AG09319 (cell line): ENCODE results near the gene CLDN25.
"Not testable (repeated sequence)": the region's sequence is repeated elsewhere in the genome, so short reads cannot be mapped to it uniquely, and the experiment has no call there.

Experiments used
- DNase-seq: peaks from one replicate; pipeline ENCODE4 v3.0.0-alpha.2; 2010; ENCODE audit warnings: low read depth; ENCODE audit errors: extremely low read depth
- TF ChIP-seq, protein P1 (sequence below): IDR thresholded peaks from 2 replicates; pipeline ENCODE4 v1.5.1; 2011; ENCODE audit warnings: low read depth, mild to moderate bottlenecking, inconsistent platforms, low read length, moderate library complexity

The CLDN25 gene

DNA sequence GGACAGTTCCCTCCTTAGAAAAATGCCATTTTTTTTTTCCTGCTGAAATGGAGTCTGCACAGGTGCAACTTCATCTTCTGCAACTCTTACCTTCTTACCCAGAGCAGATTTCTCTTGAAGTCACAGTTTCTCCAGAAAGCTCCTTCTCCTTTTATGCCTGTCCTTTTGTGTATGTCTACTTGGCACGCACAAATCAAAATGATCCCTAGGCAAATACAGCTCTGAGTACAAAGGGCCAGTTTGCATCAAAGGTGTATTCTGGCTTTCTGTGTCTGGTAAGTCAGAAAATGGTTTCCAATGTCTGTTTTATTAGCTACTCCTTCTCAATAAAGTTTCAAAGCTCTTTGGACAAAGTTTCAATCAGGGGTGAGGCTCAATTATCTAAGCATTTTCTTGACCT is 2.5 kb downstream of the CLDN25 start:
- DNase-seq = no peak
- TF ChIP-seq, protein P1, sequence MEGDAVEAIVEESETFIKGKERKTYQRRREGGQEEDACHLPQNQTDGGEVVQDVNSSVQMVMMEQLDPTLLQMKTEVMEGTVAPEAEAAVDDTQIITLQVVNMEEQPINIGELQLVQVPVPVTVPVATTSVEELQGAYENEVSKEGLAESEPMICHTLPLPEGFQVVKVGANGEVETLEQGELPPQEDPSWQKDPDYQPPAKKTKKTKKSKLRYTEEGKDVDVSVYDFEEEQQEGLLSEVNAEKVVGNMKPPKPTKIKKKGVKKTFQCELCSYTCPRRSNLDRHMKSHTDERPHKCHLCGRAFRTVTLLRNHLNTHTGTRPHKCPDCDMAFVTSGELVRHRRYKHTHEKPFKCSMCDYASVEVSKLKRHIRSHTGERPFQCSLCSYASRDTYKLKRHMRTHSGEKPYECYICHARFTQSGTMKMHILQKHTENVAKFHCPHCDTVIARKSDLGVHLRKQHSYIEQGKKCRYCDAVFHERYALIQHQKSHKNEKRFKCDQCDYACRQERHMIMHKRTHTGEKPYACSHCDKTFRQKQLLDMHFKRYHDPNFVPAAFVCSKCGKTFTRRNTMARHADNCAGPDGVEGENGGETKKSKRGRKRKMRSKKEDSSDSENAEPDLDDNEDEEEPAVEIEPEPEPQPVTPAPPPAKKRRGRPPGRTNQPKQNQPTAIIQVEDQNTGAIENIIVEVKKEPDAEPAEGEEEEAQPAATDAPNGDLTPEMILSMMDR = no peak

DNA sequence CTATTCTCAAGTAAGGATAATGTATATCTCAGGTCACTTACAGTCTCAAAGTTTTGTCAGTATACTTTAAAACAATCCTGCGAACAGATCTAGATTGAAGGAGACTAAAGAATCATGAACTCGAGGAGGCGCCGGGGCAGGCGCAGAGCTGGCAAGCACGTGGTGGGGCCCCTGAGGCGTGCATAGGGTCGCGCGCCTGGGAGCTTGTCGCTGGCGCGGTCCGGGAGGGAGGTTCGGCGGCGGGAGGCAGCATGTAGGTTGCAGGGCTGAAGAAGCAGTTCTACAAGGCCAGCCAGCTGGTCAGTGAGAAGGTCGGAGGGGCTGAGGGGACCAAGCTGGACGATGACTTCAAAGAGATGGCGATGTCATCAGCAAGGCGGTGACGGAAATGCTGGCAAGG is 9.4 kb downstream of the CLDN25 start:
- DNase-seq = not testable (repeated sequence)

DNA sequence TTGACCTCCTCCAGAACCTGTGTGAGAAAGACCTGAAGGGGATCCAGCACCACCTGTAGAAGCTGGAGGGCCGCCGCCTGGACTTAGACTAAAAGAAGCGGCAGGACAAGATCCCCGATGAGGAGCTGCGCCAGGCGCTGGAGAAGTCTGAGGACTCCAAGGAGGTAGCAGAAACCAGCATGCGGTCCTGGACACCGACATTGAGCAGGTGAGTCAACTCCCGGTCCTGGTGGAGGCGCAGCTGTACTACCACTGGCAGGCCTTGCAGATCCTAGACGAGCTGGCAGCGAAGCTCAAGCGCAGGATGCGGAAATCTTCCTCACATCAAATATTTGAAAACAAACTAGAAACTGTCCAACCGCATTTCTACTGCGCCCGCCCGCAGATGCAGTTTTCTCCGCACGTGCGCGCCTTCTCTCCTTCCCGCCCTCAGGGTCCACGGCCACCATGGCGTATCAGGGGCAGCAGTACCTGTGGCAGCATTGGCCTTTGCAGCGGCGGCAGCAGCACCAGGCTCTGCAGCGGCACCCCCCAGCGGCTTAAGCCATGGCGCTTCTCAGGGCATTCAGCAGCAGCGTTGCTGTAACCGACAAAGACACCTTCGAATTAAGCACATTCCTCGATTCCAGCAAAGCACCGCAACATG is 10.2 kb downstream of the CLDN25 start:
- TF ChIP-seq, protein P1 = no peak
- no peak for DNase-seq

DNA sequence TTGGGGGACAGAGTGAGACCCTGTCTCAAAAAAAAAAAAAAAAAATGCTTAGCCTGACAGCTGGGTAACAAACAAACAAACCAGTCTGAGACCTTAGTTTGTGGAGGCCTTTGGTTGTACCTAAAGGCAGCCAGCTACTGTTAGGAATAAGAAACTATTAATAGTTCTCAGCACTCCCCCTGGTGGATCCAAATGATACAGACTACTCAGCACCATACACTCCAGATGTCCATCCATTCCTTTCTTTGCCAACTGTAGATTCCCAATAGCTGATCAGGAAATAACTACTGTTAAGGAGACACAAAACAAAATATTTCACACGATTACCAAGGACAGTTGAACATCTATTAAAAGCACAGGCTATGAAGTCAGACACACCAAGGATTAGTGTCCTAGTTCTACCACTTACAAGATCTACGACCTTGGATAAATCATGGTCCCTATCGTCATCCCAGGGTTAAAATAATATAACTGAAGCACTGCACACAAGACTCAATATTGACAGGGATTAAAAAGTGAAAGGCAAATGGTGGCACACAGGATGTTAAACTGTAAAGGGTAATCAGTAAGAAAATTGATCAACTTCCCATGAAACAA is 17.2 kb downstream of the CLDN25 start:
- no peak for DNase-seq
- TF ChIP-seq, protein P1 = peak; percentile 63

DNA sequence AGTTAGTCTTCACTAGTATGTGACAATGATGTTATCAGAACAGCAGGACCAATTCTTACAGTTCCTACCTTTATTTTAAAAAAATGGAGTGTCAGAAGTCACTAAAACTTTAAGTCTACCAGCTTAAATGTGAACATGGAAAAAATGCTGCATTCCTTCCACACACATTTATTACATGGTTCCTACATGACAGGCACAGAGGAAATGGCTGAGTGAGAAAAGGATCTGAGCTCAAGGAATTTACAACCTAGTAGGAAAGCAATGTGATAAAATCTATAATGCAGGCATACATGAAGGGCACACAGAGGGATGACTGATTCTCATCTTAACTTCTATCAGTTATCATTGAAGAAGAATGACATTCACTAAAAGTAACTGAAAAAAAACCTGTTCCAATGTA is 23.0 kb downstream of the CLDN25 start:
- TF ChIP-seq, protein P1 = no peak
- DNase-seq = no peak

DNA sequence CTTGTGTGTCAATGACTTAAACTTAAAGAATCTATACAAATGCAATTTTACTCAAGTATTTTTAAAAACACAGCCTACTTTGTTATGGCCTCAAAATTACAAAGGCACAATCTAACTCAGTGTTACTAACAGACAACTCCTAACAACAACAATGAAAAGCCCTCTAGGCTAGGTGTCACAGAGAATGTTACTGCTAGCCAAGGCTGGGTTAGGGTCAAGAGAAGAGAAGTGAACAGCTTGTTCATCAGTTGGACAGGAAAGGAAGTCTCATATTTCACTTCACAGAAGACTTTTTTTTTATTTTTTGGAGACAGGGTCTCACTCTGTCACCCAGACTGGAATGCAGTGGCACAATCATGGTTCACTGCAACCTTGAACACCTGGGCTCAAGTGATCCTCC is 26.0 kb downstream of the CLDN25 start:
- no peak for DNase-seq
- TF ChIP-seq, protein P1 = no peak

DNA sequence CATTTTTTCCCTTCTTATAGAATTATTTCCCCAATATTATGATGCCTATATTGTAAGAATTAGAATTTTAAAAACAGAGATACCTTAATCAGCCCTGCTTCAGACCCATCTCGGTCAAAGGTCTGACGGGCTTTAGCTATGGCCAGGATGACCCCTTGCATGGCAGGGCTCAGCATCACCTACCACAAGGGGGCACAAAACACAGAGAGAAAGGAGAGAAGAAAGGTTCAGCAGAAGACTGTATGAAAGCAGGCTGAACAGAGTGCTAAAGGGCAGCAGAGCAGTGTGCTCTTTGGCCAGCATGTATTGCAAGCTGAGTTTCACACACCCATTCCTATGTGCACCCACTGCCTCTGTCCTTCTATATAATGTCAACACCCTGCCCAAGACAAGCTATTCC is 26.8 kb downstream of the CLDN25 start:
- DNase-seq = no peak

More for the DNA sequence above, 26.8 kb downstream of the CLDN25 start:
- TF ChIP-seq, protein P1 = peak; percentile 38
